WTC11 (cell line): Measurements from ENCODE around the gene FBN2. TPM values are rescaled to one million over a fixed set of nuclear protein-coding genes. Genes with fewer than 3 reads are reported as not detected.

Experiments
- ATAC-seq: fragments of 200-7000 bp; cut with Tn5 transposase; 2 replicates; pipeline ENCODE4 v1.10.0; 2021; ENCODE audit warnings: mild to moderate bottlenecking, moderate library complexity
- CTCF ChIA-PET: fragments of 300-600 bp; sonication (Branson Sonifier 250); formaldehyde crosslinking; loops from one replicate; lab custom pipeline; 2021; ENCODE audit warnings: antibody characterized with exemption; lab: Charles Lee
- POLR2A ChIA-PET: fragments of 350-600 bp; sonication (Branson Sonifier 250); formaldehyde crosslinking; loops from one replicate; lab custom pipeline; 2021; ENCODE audit warnings: antibody characterized with exemption; lab: Charles Lee
- DNase-seq: peaks from one replicate; pipeline ENCODE4 v3.0.0; 2021; ENCODE audit warnings: low spot score
- H3K27ac Mint-ChIP-seq: 2 replicates; pipeline ENCODE4 v1.8.0; 2021; ENCODE audit warnings: mixed read lengths
- H3K27me3 Mint-ChIP-seq: 2 replicates; pipeline ENCODE4 v1.8.0; 2021; ENCODE audit warnings: low read depth, mild to moderate bottlenecking, moderate library complexity, mixed read lengths
- H3K36me3 Mint-ChIP-seq: 2 replicates; pipeline ENCODE4 v1.8.0; 2021; ENCODE audit warnings: mixed read lengths
- H3K4me1 Mint-ChIP-seq: 2 replicates; pipeline ENCODE4 v1.8.0; 2022; ENCODE audit warnings: mixed read lengths
- H3K4me3 Mint-ChIP-seq: 2 replicates; pipeline ENCODE4 v1.8.0; 2021; ENCODE audit warnings: mild to moderate bottlenecking, moderate library complexity, mixed read lengths
- H3K9me3 Mint-ChIP-seq: 2 replicates; pipeline ENCODE4 v1.8.0; 2021; ENCODE audit warnings: mixed read lengths
- CBFB ChIP-seq: sonication (generic); formaldehyde crosslinking; IDR thresholded peaks from 2 replicates; pipeline ENCODE4 v1.8.1; 2022; ENCODE audit warnings: mild to moderate bottlenecking, low read depth, missing genetic modification reagents
- ESRRA ChIP-seq: sonication (generic); formaldehyde crosslinking; IDR thresholded peaks from 2 replicates; pipeline ENCODE4 v1.8.1; 2022; ENCODE audit warnings: mild to moderate bottlenecking, missing genetic modification reagents, borderline replicate concordance
- RORB ChIP-seq: fragments of 250-450 bp; sonication (Bioruptor Pico); IDR thresholded peaks from 2 replicates; pipeline ENCODE4 v1.9.0; 2021; ENCODE audit warnings: mild to moderate bottlenecking
- ZNF232 ChIP-seq: sonication (generic); formaldehyde crosslinking; IDR thresholded peaks from 2 replicates; pipeline ENCODE4 v1.8.0; 2022; ENCODE audit warnings: mild to moderate bottlenecking, missing genetic modification reagents
- total RNA-seq: library from RNA; stranded (reverse); gene quantifications from 3 replicates; pipeline ENCODE4 v1.2.3, GENCODE V29; 2021
- TF ChIP-seq, protein P1 (sequence below): fragments of 250-450 bp; sonication (Bioruptor Pico); IDR thresholded peaks from 2 replicates; pipeline ENCODE4 v1.9.0; 2021; ENCODE audit warnings: mild to moderate bottlenecking
- TF ChIP-seq, protein P2 (sequence below): fragments of 250-450 bp; sonication (Bioruptor Pico); IDR thresholded peaks from 2 replicates; pipeline ENCODE4 v2.1.2; 2022; ENCODE audit warnings: mild to moderate bottlenecking, moderate library complexity
- TF ChIP-seq, protein P3 (sequence below): sonication (generic); formaldehyde crosslinking; IDR thresholded peaks from 2 replicates; pipeline ENCODE4 v1.8.0; 2022; ENCODE audit warnings: mild to moderate bottlenecking, missing genetic modification reagents
- TF ChIP-seq, protein P4 (sequence below): fragments of 250-450 bp; sonication (Bioruptor Pico); conservative IDR thresholded peaks from 2 replicates; pipeline ENCODE4 v1.9.0; 2021; ENCODE audit warnings: mild to moderate bottlenecking
- TF ChIP-seq, protein P5 (sequence below): sonication (generic); formaldehyde crosslinking; IDR thresholded peaks from 2 replicates; pipeline ENCODE4 v1.8.0; 2023; ENCODE audit warnings: missing genetic modification reagents
- TF ChIP-seq, protein P6 (sequence below): sonication (generic); formaldehyde crosslinking; IDR thresholded peaks from 2 replicates; pipeline ENCODE4 v1.8.0; 2023; ENCODE audit warnings: missing genetic modification reagents, mild to moderate bottlenecking, borderline replicate concordance
- TF ChIP-seq, protein P7 (sequence below): sonication (generic); formaldehyde crosslinking; conservative IDR thresholded peaks from 2 replicates; pipeline ENCODE4 v1.8.1; 2023; ENCODE audit warnings: mild to moderate bottlenecking, low read depth, missing genetic modification reagents, moderate library complexity

FBN2 gene
- total RNA-seq, 1 experiment from 2014 or later = 56.7 TPM

DNA sequence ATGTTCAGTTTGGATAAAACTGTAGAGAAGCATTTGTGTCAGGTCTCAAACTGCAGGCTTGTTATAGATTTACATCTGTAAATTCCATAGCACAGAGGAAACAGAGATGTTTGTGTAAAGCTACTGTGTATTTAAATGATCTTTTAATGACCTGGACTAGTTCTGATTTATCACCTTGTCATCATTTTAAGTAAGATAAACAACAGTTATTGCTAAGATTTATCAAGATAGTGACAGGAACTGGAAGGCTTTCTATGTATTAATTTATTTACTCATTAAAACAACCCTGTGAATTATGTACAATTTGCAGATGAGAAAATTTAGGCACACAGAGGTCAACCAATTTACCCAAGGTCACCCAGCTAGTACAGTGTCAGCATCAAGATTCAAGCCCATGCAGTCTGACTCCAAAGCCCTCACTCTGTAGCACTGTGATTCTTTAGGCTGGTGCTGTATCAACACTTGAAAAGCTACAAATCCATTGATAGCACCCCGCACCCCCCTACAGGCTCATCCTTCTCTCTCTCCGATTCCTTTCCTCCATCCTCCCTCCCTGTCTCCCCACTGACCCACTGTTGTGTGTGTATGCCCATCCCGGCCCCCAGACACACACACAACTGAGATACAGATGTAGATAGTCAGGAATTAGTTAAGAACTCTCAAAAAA, 184.5 kb downstream of the FBN2 start (continued):
- TF ChIP-seq, protein P1, sequence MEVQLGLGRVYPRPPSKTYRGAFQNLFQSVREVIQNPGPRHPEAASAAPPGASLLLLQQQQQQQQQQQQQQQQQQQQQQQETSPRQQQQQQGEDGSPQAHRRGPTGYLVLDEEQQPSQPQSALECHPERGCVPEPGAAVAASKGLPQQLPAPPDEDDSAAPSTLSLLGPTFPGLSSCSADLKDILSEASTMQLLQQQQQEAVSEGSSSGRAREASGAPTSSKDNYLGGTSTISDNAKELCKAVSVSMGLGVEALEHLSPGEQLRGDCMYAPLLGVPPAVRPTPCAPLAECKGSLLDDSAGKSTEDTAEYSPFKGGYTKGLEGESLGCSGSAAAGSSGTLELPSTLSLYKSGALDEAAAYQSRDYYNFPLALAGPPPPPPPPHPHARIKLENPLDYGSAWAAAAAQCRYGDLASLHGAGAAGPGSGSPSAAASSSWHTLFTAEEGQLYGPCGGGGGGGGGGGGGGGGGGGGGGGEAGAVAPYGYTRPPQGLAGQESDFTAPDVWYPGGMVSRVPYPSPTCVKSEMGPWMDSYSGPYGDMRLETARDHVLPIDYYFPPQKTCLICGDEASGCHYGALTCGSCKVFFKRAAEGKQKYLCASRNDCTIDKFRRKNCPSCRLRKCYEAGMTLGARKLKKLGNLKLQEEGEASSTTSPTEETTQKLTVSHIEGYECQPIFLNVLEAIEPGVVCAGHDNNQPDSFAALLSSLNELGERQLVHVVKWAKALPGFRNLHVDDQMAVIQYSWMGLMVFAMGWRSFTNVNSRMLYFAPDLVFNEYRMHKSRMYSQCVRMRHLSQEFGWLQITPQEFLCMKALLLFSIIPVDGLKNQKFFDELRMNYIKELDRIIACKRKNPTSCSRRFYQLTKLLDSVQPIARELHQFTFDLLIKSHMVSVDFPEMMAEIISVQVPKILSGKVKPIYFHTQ (CRISPR knock-in tag) = no peak
- no peak for TF ChIP-seq ESRRA (CRISPR knock-in tag)

DNA sequence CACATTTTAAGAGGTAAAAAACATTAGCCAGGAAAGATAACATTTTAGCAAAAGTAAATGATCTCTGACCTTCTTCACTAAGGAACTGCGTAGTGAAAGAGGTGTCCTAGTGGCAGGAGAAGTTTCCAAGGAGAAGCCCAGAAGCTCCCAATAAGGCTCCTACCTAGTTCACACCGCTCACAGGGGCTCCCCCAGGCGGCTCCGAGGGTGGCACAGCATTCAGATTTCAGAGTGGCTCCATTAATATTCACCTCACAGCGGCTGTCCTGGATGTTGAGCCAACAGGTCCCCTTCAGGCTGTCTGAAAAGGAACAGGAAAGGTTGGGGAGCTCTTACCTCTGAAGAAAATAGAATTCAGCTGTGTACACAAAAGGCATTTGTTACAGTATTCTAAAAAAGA, 187.3 kb downstream of the FBN2 start:
- H3K27me3 Mint-ChIP-seq = no peaks in the 10 kb centered on the region
- POLR2A ChIA-PET = no interaction called here
- CTCF ChIA-PET = no interaction called here
- H3K4me1 Mint-ChIP-seq = peaks cover 10% of the 10 kb centered on the region
- TF ChIP-seq ZNF232 (CRISPR knock-in tag) (no peak), CBFB (CRISPR knock-in tag) (no peak), RORB (CRISPR knock-in tag) (no peak)
- TF ChIP-seq, protein P2, sequence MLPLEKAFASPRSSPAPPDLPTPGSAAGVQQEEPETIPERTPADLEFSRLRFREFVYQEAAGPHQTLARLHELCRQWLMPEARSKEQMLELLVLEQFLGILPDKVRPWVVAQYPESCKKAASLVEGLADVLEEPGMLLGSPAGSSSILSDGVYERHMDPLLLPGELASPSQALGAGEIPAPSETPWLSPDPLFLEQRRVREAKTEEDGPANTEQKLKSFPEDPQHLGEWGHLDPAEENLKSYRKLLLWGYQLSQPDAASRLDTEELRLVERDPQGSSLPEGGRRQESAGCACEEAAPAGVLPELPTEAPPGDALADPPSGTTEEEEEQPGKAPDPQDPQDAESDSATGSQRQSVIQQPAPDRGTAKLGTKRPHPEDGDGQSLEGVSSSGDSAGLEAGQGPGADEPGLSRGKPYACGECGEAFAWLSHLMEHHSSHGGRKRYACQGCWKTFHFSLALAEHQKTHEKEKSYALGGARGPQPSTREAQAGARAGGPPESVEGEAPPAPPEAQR (CRISPR knock-in tag) = no peak
- TF ChIP-seq, protein P3, sequence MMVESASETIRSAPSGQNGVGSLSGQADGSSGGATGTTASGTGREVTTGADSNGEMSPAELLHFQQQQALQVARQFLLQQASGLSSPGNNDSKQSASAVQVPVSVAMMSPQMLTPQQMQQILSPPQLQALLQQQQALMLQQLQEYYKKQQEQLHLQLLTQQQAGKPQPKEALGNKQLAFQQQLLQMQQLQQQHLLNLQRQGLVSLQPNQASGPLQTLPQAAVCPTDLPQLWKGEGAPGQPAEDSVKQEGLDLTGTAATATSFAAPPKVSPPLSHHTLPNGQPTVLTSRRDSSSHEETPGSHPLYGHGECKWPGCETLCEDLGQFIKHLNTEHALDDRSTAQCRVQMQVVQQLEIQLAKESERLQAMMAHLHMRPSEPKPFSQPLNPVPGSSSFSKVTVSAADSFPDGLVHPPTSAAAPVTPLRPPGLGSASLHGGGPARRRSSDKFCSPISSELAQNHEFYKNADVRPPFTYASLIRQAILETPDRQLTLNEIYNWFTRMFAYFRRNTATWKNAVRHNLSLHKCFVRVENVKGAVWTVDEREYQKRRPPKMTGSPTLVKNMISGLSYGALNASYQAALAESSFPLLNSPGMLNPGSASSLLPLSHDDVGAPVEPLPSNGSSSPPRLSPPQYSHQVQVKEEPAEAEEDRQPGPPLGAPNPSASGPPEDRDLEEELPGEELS (CRISPR knock-in tag) = no peak
- TF ChIP-seq, protein P4, sequence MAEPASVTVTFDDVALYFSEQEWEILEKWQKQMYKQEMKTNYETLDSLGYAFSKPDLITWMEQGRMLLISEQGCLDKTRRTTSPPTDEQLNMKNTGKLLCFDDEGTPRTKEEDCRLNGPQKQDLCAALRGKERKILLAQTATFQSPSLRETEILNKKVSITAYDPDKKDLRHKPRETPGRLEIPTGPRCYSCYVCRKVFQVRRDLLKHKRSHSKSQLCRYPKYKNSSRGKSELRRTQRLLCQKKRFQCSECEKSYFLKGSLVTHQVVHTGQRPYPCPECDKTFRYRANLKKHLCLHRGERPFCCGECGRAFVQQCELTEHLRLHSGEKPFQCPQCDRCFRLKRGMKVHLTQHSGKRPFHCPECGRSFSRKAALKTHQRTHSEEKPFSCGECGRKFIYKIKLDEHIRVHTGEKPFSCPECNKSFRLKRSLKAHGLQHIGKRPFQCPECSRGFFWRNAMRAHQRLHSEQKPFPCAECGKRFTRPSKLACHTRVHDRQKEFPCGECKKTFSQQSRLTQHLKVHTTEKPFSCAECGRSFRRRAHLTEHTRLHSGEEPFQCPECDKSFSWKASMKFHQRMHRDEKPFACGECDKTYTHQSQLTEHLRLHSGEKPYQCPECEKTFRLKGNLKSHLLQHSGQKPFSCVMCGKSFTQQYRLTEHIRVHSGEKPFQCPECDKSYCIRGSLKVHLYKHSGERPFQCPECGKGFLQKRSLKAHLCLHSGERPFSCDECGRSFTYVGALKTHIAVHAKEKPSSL = no peak
- TF ChIP-seq, protein P5, sequence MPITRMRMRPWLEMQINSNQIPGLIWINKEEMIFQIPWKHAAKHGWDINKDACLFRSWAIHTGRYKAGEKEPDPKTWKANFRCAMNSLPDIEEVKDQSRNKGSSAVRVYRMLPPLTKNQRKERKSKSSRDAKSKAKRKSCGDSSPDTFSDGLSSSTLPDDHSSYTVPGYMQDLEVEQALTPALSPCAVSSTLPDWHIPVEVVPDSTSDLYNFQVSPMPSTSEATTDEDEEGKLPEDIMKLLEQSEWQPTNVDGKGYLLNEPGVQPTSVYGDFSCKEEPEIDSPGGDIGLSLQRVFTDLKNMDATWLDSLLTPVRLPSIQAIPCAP (CRISPR knock-in tag) = no peak
- TF ChIP-seq, protein P6, sequence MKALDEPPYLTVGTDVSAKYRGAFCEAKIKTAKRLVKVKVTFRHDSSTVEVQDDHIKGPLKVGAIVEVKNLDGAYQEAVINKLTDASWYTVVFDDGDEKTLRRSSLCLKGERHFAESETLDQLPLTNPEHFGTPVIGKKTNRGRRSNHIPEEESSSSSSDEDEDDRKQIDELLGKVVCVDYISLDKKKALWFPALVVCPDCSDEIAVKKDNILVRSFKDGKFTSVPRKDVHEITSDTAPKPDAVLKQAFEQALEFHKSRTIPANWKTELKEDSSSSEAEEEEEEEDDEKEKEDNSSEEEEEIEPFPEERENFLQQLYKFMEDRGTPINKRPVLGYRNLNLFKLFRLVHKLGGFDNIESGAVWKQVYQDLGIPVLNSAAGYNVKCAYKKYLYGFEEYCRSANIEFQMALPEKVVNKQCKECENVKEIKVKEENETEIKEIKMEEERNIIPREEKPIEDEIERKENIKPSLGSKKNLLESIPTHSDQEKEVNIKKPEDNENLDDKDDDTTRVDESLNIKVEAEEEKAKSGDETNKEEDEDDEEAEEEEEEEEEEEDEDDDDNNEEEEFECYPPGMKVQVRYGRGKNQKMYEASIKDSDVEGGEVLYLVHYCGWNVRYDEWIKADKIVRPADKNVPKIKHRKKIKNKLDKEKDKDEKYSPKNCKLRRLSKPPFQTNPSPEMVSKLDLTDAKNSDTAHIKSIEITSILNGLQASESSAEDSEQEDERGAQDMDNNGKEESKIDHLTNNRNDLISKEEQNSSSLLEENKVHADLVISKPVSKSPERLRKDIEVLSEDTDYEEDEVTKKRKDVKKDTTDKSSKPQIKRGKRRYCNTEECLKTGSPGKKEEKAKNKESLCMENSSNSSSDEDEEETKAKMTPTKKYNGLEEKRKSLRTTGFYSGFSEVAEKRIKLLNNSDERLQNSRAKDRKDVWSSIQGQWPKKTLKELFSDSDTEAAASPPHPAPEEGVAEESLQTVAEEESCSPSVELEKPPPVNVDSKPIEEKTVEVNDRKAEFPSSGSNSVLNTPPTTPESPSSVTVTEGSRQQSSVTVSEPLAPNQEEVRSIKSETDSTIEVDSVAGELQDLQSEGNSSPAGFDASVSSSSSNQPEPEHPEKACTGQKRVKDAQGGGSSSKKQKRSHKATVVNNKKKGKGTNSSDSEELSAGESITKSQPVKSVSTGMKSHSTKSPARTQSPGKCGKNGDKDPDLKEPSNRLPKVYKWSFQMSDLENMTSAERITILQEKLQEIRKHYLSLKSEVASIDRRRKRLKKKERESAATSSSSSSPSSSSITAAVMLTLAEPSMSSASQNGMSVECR (CRISPR knock-in tag) = no peak
- TF ChIP-seq, protein P7, sequence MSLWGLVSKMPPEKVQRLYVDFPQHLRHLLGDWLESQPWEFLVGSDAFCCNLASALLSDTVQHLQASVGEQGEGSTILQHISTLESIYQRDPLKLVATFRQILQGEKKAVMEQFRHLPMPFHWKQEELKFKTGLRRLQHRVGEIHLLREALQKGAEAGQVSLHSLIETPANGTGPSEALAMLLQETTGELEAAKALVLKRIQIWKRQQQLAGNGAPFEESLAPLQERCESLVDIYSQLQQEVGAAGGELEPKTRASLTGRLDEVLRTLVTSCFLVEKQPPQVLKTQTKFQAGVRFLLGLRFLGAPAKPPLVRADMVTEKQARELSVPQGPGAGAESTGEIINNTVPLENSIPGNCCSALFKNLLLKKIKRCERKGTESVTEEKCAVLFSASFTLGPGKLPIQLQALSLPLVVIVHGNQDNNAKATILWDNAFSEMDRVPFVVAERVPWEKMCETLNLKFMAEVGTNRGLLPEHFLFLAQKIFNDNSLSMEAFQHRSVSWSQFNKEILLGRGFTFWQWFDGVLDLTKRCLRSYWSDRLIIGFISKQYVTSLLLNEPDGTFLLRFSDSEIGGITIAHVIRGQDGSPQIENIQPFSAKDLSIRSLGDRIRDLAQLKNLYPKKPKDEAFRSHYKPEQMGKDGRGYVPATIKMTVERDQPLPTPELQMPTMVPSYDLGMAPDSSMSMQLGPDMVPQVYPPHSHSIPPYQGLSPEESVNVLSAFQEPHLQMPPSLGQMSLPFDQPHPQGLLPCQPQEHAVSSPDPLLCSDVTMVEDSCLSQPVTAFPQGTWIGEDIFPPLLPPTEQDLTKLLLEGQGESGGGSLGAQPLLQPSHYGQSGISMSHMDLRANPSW (CRISPR knock-in tag) = no peak
- peaks cover 12% of the 10 kb centered on the region for H3K36me3 Mint-ChIP-seq
- DNase-seq (no peak), ATAC-seq (peak; percentile 46; the same call in 1 of the 2 replicates)
- no peaks in the 10 kb centered on the region for H3K9me3 Mint-ChIP-seq
- no peak overlapping the region for H3K4me3 Mint-ChIP-seq
- H3K27ac Mint-ChIP-seq = no peak overlapping the region
